ENCODE results near the gene FGFBP2. TPM values are rescaled to one million over a fixed set of nuclear protein-coding genes. Genes with fewer than 3 reads are reported as not detected.

Gene FGFBP2
- total RNA-seq, 3 donors from 2014 or later: 4.0 TPM; not detected in 2

GRCh38 chr4:15912961-15913630, 49.9 kb downstream of the FGFBP2 start:
- Histone ChIP-seq H3K4me3 (no peak overlapping the region), H3K36me3 (ENCODE audit: low read depth) (no peaks in the 10 kb centered on the region), H3K9me3 (no peaks in the 10 kb centered on the region), H3K4me1 (ENCODE audit: low read depth) (no peaks in the 10 kb centered on the region)
- ATAC-seq (no peak), DNase-seq (no peak)
- intact Hi-C loops (cut with DNase I, micrococcal nuclease): no loop called here
- no peak for TF ChIP-seq CTCF (IDR thresholded peaks at IDR 0.05)

- no peak overlapping the region for H3K4me3 ChIP-seq
- H3K4me1 ChIP-seq (ENCODE audit: low read depth): no peaks in the 10 kb centered on the region
- H3K9me3 ChIP-seq: no peaks in the 10 kb centered on the region
- ATAC-seq (no peak), DNase-seq (no peak)
- no peak for TF ChIP-seq CTCF (IDR thresholded peaks at IDR 0.05)
- no peaks in the 10 kb centered on the region for H3K36me3 ChIP-seq (ENCODE audit: low read depth)
- intact Hi-C loops (cut with DNase I, micrococcal nuclease): no loop called here
Observed at GRCh38 chr4:15912236-15912635, 50.7 kb downstream of the FGFBP2 start.

Other genes with a start within 250 kb of the FGFBP2 start
- gene CD38, start 184.8 kb downstream of the FGFBP2 start, total RNA-seq: 1 to 10 TPM; 1.8 to 6.2 (median 3.8) TPM
- gene FGFBP1, start 24.4 kb downstream of the FGFBP2 start, total RNA-seq: 10 to 100 TPM; 10.8 to 39.4 (median 34.7) TPM
- gene PROM1, start 120.8 kb upstream of the FGFBP2 start, total RNA-seq: 100 to 1,000 TPM in 1 of 3 donors, 10 to 100 TPM in 2; 52.0 to 136 (median 69.6) TPM

Measured in mucosa of descending colon (tissue), 3 donors.